ENCODE measurements around the gene ZIM2.

The ZIM2 gene

GRCh38 chr19:56835401-56835800, 5.1 kb downstream of the ZIM2 start:
- no peak overlapping the region for H3K9ac ChIP-seq (ENCODE audit: low read depth, low read length, poor library complexity)
- H3K18ac ChIP-seq (ENCODE audit: low read length): no peak overlapping the region
- no peak for DNase-seq (ENCODE audit: low spot score)
- no peak overlapping the region for H2BK120ac ChIP-seq (ENCODE audit: low read depth, low read length)
- no peak overlapping the region for H2BK5ac ChIP-seq (ENCODE audit: low read length)
- H3K36me3 ChIP-seq (replicated peaks in 1 of 2; ENCODE audit: control insufficient read depth in 2 of 2, insufficient read depth in 2 of 2, low read length in 2 of 2): peaks cover 0 to 21% of the 10 kb centered on the region in 2 donors
- H3K4me2 ChIP-seq (ENCODE audit: insufficient read depth, low read length, poor library complexity, severe bottlenecking): no peak overlapping the region
- H2BK15ac ChIP-seq (ENCODE audit: low read length): no peak overlapping the region
- H4K91ac ChIP-seq (ENCODE audit: low read depth, low read length, poor library complexity): no peak overlapping the region
- H2AFZ ChIP-seq (ENCODE audit: low read length): no peak overlapping the region
- no peak overlapping the region for H3K23ac ChIP-seq (ENCODE audit: low read depth, low read length, poor library complexity)
- H3K14ac ChIP-seq (ENCODE audit: low read length): no peak overlapping the region
- no peak overlapping the region for H4K8ac ChIP-seq (ENCODE audit: low read depth, low read length)
- peaks cover 0 to 17% (median 2%) of the 10 kb centered on the region in 3 experiments for H3K27me3 ChIP-seq (ENCODE audit: control insufficient read depth in 3 of 3, insufficient read depth in 3 of 3, low read depth in 1 of 3, low read length in 3 of 3)
- no peak overlapping the region for H3K27ac ChIP-seq (replicated peaks; ENCODE audit: low read length)
- peaks cover 9% of the 10 kb centered on the region for H3K79me1 ChIP-seq (ENCODE audit: low read depth, low read length)
- H3K4ac ChIP-seq (ENCODE audit: low read length): no peak overlapping the region
- no peak overlapping the region for H2AK5ac ChIP-seq (ENCODE audit: low read depth, low read length)
- H3K4me3 ChIP-seq (ENCODE audit: low read length in 2 of 2): no peak overlapping the region
- H2BK12ac ChIP-seq (ENCODE audit: low read length): no peak overlapping the region
- H3K4me1 ChIP-seq (ENCODE audit: control insufficient read depth in 2 of 2, insufficient read depth in 1 of 2, low read depth in 1 of 2, low read length in 2 of 2): peaks cover 2 to 12% of the 10 kb centered on the region in 2 donors
- H3K9me3 ChIP-seq (replicated peaks in 1 of 2; ENCODE audit: control insufficient read depth in 2 of 2, insufficient read depth in 1 of 2, low read depth in 1 of 2, low read length in 2 of 2): peaks cover 6 to 34% of the 10 kb centered on the region in 2 donors

- Histone ChIP-seq H3K9me3 (replicated peaks in 1 of 2; ENCODE audit: control insufficient read depth in 2 of 2, insufficient read depth in 1 of 2, low read depth in 1 of 2, low read length in 2 of 2) (peaks cover 6 to 31% of the 10 kb centered on the region in 2 donors), H2BK120ac (ENCODE audit: low read depth, low read length) (no peak overlapping the region), H3K4ac (ENCODE audit: low read length) (no peak overlapping the region), H3K14ac (ENCODE audit: low read length) (no peak overlapping the region), H2BK12ac (ENCODE audit: low read length) (no peak overlapping the region), H3K27ac (replicated peaks; ENCODE audit: low read length) (no peak overlapping the region), H2AFZ (ENCODE audit: low read length) (no peak overlapping the region), H3K4me2 (ENCODE audit: insufficient read depth, low read length, poor library complexity, severe bottlenecking) (no peak overlapping the region), H3K9ac (ENCODE audit: low read depth, low read length, poor library complexity) (no peak overlapping the region), H3K4me1 (ENCODE audit: control insufficient read depth in 2 of 2, insufficient read depth in 1 of 2, low read depth in 1 of 2, low read length in 2 of 2) (peaks cover 2 to 16% of the 10 kb centered on the region in 2 donors), H3K79me1 (ENCODE audit: low read depth, low read length) (peaks cover 6% of the 10 kb centered on the region), H3K27me3 (ENCODE audit: control insufficient read depth in 3 of 3, insufficient read depth in 3 of 3, low read depth in 1 of 3, low read length in 3 of 3) (peaks cover 0 to 17% (median 2%) of the 10 kb centered on the region in 3 experiments), H3K36me3 (replicated peaks in 1 of 2; ENCODE audit: control insufficient read depth in 2 of 2, insufficient read depth in 2 of 2, low read length in 2 of 2) (peaks cover 0 to 21% of the 10 kb centered on the region in 2 donors), H2AK5ac (ENCODE audit: low read depth, low read length) (no peak overlapping the region), H4K91ac (ENCODE audit: low read depth, low read length, poor library complexity) (no peak overlapping the region), H2BK15ac (ENCODE audit: low read length) (no peak overlapping the region), H3K23ac (ENCODE audit: low read depth, low read length, poor library complexity) (no peak overlapping the region), H2BK5ac (ENCODE audit: low read length) (peak overlapping the region; percentile 3), H4K8ac (ENCODE audit: low read depth, low read length) (no peak overlapping the region), H3K4me3 (ENCODE audit: low read length in 2 of 2) (no peak overlapping the region), H3K18ac (ENCODE audit: low read length) (no peak overlapping the region)
- no CpG with 5 or more reads among the region's 5 CpGs for WGBS, 2 donors (ENCODE audit: extremely low coverage in 2 of 2, insufficient read length in 2 of 2, insufficient replicate concordance in 1 of 2)
- DNase-seq (ENCODE audit: low spot score): no peak
These were observed 5.8 kb downstream of the ZIM2 start for GRCh38 chr19:56834564-56835375.

DNA sequence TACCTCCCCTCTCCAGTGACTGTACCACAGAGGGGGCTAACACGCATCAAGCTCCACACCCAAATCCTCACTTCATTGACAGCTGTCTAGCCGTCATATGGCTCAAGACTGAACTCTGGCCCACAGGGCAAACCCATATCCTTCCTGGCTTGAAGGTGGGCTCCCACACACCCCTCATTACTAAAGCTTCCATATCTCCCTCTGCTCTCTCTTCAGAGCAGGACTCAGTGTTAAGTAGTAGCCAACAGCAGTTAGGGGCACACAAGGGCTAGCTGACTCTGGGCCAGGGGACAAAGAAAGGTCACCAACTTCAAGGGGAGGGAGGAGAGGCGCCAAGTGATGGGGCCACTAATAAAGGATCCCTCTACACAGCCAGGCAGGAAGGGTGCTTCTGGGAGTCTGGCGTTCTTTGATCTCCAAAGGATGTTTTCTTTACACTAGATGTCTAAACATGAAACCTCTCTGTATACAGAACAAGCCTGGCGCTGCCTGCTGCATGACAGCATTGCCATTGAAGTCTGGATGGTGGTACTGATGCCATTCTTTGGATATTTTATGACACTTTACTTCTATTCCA, 8.1 kb downstream of the ZIM2 start:
- WGBS, 2 donors (ENCODE audit: extremely low coverage in 2 of 2, insufficient read length in 2 of 2, insufficient replicate concordance in 1 of 2): no CpG with 5 or more reads among the region's 5 CpGs
- Histone ChIP-seq H3K9ac (ENCODE audit: low read depth, low read length, poor library complexity) (no peak overlapping the region), H3K4me2 (ENCODE audit: insufficient read depth, low read length, poor library complexity, severe bottlenecking) (no peak overlapping the region), H3K4me1 (ENCODE audit: control insufficient read depth in 2 of 2, insufficient read depth in 1 of 2, low read depth in 1 of 2, low read length in 2 of 2) (peaks cover 2 to 17% of the 10 kb centered on the region in 2 donors), H3K14ac (ENCODE audit: low read length) (no peak overlapping the region), H4K8ac (ENCODE audit: low read depth, low read length) (no peak overlapping the region), H3K36me3 (replicated peaks in 1 of 2; ENCODE audit: control insufficient read depth in 2 of 2, insufficient read depth in 2 of 2, low read length in 2 of 2) (peaks cover 0 to 24% of the 10 kb centered on the region in 2 donors), H3K79me1 (ENCODE audit: low read depth, low read length) (peaks cover 6% of the 10 kb centered on the region), H3K27ac (replicated peaks; ENCODE audit: low read length) (no peak overlapping the region), H3K4me3 (ENCODE audit: low read length in 2 of 2) (peak overlapping the region in 1 of 2 donors; percentile 16), H2AK5ac (ENCODE audit: low read depth, low read length) (no peak overlapping the region), H2BK5ac (ENCODE audit: low read length) (no peak overlapping the region), H2BK15ac (ENCODE audit: low read length) (no peak overlapping the region), H3K27me3 (ENCODE audit: control insufficient read depth in 3 of 3, insufficient read depth in 3 of 3, low read depth in 1 of 3, low read length in 3 of 3) (peaks cover 0 to 17% (median 2%) of the 10 kb centered on the region in 3 experiments), H2AFZ (ENCODE audit: low read length) (no peak overlapping the region), H3K23ac (ENCODE audit: low read depth, low read length, poor library complexity) (no peak overlapping the region), H3K4ac (ENCODE audit: low read length) (no peak overlapping the region), H4K91ac (ENCODE audit: low read depth, low read length, poor library complexity) (no peak overlapping the region), H2BK120ac (ENCODE audit: low read depth, low read length) (no peak overlapping the region), H3K9me3 (replicated peaks in 1 of 2; ENCODE audit: control insufficient read depth in 2 of 2, insufficient read depth in 1 of 2, low read depth in 1 of 2, low read length in 2 of 2) (peaks cover 0 to 29% of the 10 kb centered on the region in 2 donors), H2BK12ac (ENCODE audit: low read length) (no peak overlapping the region), H3K18ac (ENCODE audit: low read length) (no peak overlapping the region)
- DNase-seq (ENCODE audit: low spot score): no peak

DNA sequence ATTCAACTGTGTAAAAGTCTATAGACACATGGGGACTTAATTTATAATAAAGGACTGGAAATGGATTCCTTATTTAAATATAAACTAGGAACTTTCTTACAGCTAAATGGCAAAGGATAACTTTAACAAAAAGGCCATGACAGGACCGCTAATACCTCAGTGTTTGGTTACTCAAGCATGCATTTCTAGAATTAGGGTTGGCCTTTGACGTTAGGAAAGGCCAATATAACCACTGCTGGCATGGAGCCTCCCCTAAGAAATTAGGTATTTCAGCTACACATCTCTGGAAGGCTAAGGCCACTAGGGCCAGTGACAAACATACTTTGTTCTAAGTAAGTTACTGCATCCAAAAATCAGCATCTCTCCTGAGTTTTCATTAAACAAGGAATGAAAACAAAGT, 9.3 kb downstream of the ZIM2 start:
- no CpG with 5 or more reads among the region's 2 CpGs for WGBS, 2 donors (ENCODE audit: extremely low coverage in 2 of 2, insufficient read length in 2 of 2, insufficient replicate concordance in 1 of 2)
- Histone ChIP-seq H2BK12ac (ENCODE audit: low read length) (no peak overlapping the region), H3K27ac (replicated peaks; ENCODE audit: low read length) (no peak overlapping the region), H4K91ac (ENCODE audit: low read depth, low read length, poor library complexity) (no peak overlapping the region), H3K27me3 (ENCODE audit: control insufficient read depth in 3 of 3, insufficient read depth in 3 of 3, low read depth in 1 of 3, low read length in 3 of 3) (peaks cover 0 to 20% (median 2%) of the 10 kb centered on the region in 3 experiments), H2BK5ac (ENCODE audit: low read length) (no peak overlapping the region), H2AFZ (ENCODE audit: low read length) (no peak overlapping the region), H3K9me3 (replicated peaks in 1 of 2; ENCODE audit: control insufficient read depth in 2 of 2, insufficient read depth in 1 of 2, low read depth in 1 of 2, low read length in 2 of 2) (peaks cover 0 to 29% of the 10 kb centered on the region in 2 donors), H2BK120ac (ENCODE audit: low read depth, low read length) (no peak overlapping the region), H4K8ac (ENCODE audit: low read depth, low read length) (no peak overlapping the region), H3K79me1 (ENCODE audit: low read depth, low read length) (peaks cover 6% of the 10 kb centered on the region), H3K4me3 (ENCODE audit: low read length in 2 of 2) (no peak overlapping the region), H3K9ac (ENCODE audit: low read depth, low read length, poor library complexity) (no peak overlapping the region), H3K23ac (ENCODE audit: low read depth, low read length, poor library complexity) (no peak overlapping the region), H2AK5ac (ENCODE audit: low read depth, low read length) (no peak overlapping the region), H3K14ac (ENCODE audit: low read length) (no peak overlapping the region), H3K18ac (ENCODE audit: low read length) (no peak overlapping the region), H3K4ac (ENCODE audit: low read length) (no peak overlapping the region), H2BK15ac (ENCODE audit: low read length) (no peak overlapping the region), H3K36me3 (replicated peaks in 1 of 2; ENCODE audit: control insufficient read depth in 2 of 2, insufficient read depth in 2 of 2, low read length in 2 of 2) (peaks cover 0 to 24% of the 10 kb centered on the region in 2 donors), H3K4me1 (ENCODE audit: control insufficient read depth in 2 of 2, insufficient read depth in 1 of 2, low read depth in 1 of 2, low read length in 2 of 2) (peaks cover 2 to 17% of the 10 kb centered on the region in 2 donors), H3K4me2 (ENCODE audit: insufficient read depth, low read length, poor library complexity, severe bottlenecking) (no peak overlapping the region)
- no peak for DNase-seq (ENCODE audit: low spot score)
